ENCODE data around the gene ARL15.

- TF ChIP-seq GATA3 (IDR thresholded peaks at IDR 0.05; ENCODE audit: low read depth, low read length) (no peak), GATA2 (IDR thresholded peaks at IDR 0.05; ENCODE audit: low read depth, low read length) (no peak)
These were observed 14.9 kb upstream of the ARL15 start for GRCh38 chr5:54325272-54325609.

All from SH-SY5Y (cell line).